Ureter (tissue), 1 donor: ENCODE results near the gene CHD1L. TPM values are rescaled to one million over a fixed set of nuclear protein-coding genes. Genes with fewer than 3 reads are reported as not detected.
A peak's percentile ranks its signal among the peaks of the same experiment; 100 is the strongest.
"Not testable (repeated sequence)": the region's sequence is repeated elsewhere in the genome, so short reads cannot be mapped to it uniquely, and the experiment has no call there.

Experiments
- DNase-seq: peaks from one replicate; pipeline ENCODE4 v3.0.0-alpha.2; 2020; ENCODE audit warnings: low spot score
- total RNA-seq: library from RNA; stranded (reverse); gene quantifications from one replicate; pipeline ENCODE4 v1.2.4, GENCODE V29; 2023
- donor health status: DM: yes; HTN: yes; CAD: no.

The CHD1L gene
- total RNA-seq, 1 donor from 2014 or later, result 31.5 TPM

DNA sequence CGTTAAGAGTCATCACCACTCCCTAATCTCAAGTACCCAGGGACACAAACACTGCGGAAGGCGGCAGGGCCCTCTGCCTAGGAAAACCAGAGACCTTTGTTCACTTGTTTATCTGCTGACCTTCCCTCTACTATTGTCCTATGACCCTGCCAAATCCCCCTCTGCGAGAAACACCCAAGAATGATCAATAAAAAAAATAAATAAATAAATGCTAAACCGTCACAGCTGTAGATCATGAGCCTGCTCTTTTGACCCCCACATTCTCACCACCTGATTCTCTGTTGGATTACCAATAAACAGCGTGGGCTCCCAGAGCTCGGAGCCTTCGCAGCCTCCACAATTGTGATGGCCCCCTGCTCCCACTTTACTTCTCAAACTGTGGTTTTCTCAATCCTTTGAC lies 8.6 kb upstream of the CHD1L start:
- not testable (repeated sequence) for DNase-seq

DNA sequence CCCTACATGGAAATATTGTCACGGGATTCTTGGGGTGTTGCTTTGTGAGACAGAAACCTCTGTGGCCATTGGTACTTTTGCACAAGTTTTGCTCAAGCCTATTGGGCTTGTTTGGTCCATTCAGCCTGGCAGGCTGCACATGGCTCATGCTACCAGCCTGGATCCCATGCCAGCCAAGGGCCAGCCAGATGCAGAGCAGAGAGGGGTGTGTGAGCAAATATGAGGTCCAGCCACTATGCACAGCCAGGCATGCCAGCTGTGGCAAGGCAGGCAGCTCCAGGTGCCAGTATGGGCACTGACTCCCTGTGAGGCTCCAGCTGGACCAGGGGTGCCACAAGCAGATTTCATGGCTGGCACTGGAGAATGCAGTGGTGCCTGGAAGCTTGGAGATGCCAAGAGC lies 6.7 kb upstream of the CHD1L start:
- DNase-seq, result no peak

DNA sequence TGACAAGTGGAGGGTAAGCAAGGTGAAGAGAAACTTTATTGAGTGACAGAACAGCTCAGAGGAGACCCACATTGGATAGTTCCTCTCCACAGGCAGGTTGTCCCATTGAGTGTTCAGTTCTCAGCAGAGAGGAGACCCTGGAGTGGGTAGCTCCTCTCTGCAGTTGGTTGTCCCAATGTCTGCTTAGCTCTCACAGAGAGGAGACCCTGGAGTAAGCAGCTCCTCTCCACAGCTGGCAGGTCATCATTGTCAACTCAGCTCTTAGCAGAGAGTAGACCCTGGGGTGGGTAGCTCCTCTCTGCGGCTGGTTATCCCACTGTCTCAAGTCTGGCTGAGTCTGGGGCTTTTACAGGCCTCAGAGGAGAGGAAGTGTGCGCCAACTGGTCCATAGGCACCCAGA lies 6.0 kb upstream of the CHD1L start:
- no peak for DNase-seq

- DNase-seq, result no peak
Observed at GRCh38 chr1:147236959-147237791, 5.3 kb upstream of the CHD1L start.

- DNase-seq, result no peak
Observed at GRCh38 chr1:147238053-147238902, 4.2 kb upstream of the CHD1L start.

GRCh38 chr1:147238925-147239820 lies 3.3 kb upstream of the CHD1L start:
- DNase-seq, result no peak

- not testable (repeated sequence) for DNase-seq
Observed at GRCh38 chr1:147240131-147240721, 2.3 kb upstream of the CHD1L start.

GRCh38 chr1:147241934-147242448 lies 493 bp upstream of the CHD1L start:
- DNase-seq, result no peak

DNA sequence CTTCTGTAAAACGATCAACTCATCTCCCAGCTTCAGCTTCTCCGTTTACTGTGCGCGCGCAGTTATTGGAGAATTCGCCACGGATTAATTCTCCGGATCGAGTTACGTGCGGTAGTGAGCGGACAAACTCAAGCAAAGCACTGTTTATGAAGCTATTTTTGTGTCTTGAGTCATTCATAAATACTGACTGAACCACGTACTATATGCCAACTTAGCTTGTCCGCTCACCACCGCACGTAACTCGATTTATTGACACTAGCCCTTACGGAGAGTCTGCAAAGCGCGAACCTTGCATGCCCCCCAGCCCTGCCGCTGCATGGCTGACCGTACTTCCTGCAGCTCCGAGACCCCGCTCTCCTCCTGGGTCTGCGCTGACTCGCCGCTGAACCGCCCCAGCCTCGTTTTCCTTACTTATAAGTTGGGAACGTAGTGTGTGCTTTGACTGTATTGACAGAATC lies 773 bp downstream of the CHD1L start:
- DNase-seq, result peak; percentile 52

GRCh38 chr1:147243841-147244240 lies 1.4 kb downstream of the CHD1L start:
- DNase-seq, result no peak

DNA sequence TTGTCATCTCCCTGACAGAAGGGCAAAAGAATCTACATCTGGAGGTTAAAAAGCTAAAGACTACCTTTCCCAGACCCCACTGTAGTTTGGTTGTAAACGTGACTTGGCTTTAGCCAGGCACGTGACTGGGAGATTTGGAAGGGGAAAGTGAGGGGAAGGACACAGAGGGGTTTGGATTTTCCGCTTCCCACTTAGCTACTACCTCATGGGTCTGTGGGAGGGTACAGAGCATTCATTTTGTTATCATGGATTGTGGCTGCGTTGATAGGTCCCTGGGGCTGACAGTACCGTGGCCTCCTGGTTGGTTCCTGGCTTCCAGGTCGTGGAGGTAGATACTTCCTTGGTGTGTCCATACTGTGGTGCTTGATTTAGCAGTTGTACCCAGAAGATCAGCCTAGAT lies 2.6 kb downstream of the CHD1L start:
- no peak for DNase-seq

- no peak for DNase-seq
Observed at GRCh38 chr1:147245586-147246021, 3.1 kb downstream of the CHD1L start.

DNA sequence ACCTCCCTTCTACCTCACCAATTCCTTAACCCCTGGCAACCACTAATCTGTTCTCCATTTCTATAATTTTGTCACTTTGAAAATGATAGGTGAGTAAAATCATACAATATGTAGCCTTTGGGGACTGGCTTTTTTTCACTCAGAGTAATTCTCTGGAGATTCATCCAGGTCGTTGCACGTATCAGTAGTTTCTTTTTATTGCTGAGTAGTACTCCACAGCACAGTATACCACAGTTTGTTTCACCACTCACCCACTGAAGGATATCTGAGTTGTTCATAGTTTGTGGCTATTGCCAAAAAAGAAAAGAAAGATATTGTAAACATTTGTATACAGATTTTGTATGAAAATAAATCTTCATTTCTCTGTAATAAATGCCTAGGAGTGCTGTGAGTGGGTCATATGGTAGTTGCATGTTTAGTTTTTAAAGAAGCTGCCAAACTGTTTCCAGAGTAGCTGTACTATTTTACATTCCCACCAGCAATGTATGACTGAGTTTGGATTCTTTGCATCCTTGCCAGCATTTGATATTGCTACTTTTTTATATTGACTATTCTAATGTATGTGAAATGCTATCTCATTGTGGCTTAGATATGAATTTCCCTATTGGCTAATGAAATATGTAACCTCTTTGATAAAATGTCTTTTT lies 3.7 kb downstream of the CHD1L start:
- no peak for DNase-seq

DNA sequence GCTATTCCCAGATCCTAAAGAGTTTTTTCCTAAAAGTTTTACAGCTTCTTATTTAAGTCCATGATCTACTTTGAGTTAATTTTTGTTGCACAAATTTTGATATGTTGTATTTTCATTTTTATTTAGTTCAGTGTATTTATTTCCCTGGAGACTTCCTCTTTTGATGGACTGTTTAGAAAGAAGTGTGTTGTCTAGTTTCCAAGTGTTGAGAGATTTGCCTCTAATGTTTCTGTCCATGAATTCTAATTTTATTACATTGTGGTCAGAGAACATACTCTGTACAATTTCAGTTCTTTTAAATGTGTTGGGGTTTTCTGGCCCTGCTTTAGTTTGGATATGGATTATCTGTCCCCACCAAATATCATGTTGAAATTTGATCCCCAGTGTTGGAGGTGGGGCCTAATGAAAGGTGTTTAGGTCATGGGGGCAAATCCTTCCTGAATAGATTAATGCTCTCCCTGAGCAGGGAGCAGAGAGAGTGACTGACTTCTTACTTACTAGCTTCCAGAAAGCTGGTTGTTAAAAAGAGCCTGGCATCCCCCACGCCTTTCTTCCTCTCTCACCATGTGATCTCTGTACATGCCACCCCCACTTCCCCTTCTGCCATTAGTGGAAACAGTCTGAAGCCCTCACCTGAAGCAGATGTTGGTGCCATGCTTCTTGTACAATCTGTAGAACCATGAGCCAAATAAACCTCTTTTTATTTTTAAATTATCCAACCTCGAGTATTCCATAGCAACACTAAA lies 4.6 kb downstream of the CHD1L start:
- no peak for DNase-seq

GRCh38 chr1:147247656-147248238 lies 5.3 kb downstream of the CHD1L start:
- DNase-seq, result no peak

GRCh38 chr1:147252540-147252939 lies 10.1 kb downstream of the CHD1L start:
- DNase-seq, result no peak

DNA sequence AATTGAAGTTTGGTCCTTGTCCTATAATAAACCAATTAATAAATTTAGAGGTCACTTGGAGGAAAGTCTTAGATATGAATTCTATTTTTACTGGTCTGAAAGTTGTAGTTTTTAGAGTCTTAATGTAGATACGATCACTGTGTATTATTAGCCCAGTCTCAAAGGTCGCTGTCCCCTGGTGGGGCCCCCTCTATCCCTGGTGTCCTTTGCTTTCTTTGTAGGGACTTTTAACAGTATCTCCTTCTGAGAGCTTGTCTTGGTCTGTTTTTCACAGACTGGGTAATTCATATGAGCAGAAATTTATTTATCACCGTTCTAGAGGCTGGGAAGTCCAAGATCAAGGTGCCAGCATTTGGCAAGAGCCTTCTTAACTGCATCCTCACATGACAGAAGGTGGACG lies 18.5 kb downstream of the CHD1L start:
- DNase-seq, result no peak

GRCh38 chr1:147264158-147264768 lies 21.8 kb downstream of the CHD1L start:
- DNase-seq, result no peak

DNA sequence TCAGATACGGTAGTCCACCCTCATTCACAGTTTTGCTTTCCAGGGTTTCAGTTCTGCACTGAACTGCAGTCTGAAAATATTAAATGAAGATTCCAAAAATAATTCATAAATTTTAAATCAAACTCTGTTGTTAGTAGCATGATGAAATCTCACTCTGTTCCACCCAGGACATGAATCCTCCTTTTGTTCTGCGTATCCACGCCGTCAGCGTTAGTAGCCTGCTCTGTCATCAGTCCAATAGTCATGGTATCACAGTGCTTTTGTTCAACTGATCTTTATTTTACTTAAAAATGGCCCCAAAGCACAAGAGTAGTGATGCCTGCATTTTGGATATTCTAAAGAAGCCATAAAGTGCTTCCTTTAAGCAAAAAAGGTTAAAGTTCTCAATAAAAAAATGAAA lies 23.9 kb downstream of the CHD1L start:
- no peak for DNase-seq
